ENCODE measurements around the gene PCYOX1L.

Gene PCYOX1L

DNA sequence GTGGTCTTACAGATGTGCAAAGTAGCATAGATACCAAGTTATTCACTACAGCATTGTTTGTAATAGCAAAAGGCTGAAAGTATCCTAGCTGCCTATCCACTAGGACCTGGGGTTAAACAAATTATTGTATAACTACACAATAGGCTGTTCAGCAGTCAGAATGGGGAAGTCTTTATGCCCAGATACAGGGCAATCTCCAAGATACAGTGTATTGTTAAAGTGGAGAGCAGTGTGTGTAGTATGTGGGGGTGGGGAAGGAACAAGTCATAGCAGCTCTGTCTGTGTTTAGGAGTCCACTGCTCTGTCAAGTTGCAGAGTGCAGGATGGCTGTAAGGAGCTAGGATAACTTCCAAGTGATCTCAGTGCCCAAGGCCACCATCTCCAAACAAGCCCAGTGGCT lies 5.5 kb downstream of the PCYOX1L start:
- no peak overlapping the region for H3K4me3 ChIP-seq (ENCODE audit: low read depth, low read length)
- no peak for TF ChIP-seq MYC (IDR thresholded peaks at IDR 0.05; ENCODE audit: low read depth, low read length)
- no peak for TF ChIP-seq MAX (IDR thresholded peaks at IDR 0.05; ENCODE audit: low read depth, low read length)
- no peak for TF ChIP-seq POLR2A (IDR thresholded peaks at IDR 0.05; ENCODE audit: extremely low read depth, insufficient read length)
- TF ChIP-seq, protein P1, sequence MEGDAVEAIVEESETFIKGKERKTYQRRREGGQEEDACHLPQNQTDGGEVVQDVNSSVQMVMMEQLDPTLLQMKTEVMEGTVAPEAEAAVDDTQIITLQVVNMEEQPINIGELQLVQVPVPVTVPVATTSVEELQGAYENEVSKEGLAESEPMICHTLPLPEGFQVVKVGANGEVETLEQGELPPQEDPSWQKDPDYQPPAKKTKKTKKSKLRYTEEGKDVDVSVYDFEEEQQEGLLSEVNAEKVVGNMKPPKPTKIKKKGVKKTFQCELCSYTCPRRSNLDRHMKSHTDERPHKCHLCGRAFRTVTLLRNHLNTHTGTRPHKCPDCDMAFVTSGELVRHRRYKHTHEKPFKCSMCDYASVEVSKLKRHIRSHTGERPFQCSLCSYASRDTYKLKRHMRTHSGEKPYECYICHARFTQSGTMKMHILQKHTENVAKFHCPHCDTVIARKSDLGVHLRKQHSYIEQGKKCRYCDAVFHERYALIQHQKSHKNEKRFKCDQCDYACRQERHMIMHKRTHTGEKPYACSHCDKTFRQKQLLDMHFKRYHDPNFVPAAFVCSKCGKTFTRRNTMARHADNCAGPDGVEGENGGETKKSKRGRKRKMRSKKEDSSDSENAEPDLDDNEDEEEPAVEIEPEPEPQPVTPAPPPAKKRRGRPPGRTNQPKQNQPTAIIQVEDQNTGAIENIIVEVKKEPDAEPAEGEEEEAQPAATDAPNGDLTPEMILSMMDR (IDR thresholded peaks at IDR 0.05; ENCODE audit: low read depth, low read length): no peak
- DNase-seq (ENCODE audit: low read depth): peak; percentile 32

GRCh38 chr5:149363936-149364335 lies 6.1 kb downstream of the PCYOX1L start:
- no peak for DNase-seq (ENCODE audit: low read depth)
- H3K4me3 ChIP-seq (ENCODE audit: low read depth, low read length): no peak overlapping the region
- TF ChIP-seq MAX (IDR thresholded peaks at IDR 0.05; ENCODE audit: low read depth, low read length) (no peak), MYC (IDR thresholded peaks at IDR 0.05; ENCODE audit: low read depth, low read length) (no peak), POLR2A (IDR thresholded peaks at IDR 0.05; ENCODE audit: extremely low read depth, insufficient read length) (no peak)
- TF ChIP-seq, protein P1 (IDR thresholded peaks at IDR 0.05; ENCODE audit: low read depth, low read length): no peak

DNA sequence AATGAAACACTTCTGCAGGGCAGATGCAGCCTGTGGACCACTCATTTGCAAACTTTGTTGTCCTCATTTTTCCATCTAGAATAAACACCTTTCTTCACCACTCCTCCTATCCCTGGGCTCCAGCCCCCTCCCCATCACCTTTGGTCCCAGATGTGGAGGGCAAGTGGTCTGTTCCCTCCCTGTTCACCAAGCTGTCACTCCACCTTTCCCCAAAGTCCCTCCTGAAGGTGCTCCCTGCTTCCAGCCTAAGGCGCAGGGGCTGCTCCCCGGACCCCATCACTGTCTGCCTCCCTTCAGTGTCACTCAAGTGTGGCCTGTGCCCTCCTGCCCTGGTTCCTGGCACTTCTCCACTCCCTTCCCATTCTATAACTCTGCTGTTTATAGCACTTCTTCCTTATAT lies 6.9 kb downstream of the PCYOX1L start:
- no peak overlapping the region for H3K4me3 ChIP-seq (ENCODE audit: low read depth, low read length)
- DNase-seq (ENCODE audit: low read depth): no peak
- TF ChIP-seq POLR2A (IDR thresholded peaks at IDR 0.05; ENCODE audit: extremely low read depth, insufficient read length) (no peak), MAX (IDR thresholded peaks at IDR 0.05; ENCODE audit: low read depth, low read length) (no peak), MYC (IDR thresholded peaks at IDR 0.05; ENCODE audit: low read depth, low read length) (no peak)
- TF ChIP-seq, protein P1 (IDR thresholded peaks at IDR 0.05; ENCODE audit: low read depth, low read length): no peak

- H3K4me3 ChIP-seq (ENCODE audit: low read depth, low read length): no peak overlapping the region
- no peak for DNase-seq (ENCODE audit: low read depth)
- TF ChIP-seq MAX (IDR thresholded peaks at IDR 0.05; ENCODE audit: low read depth, low read length) (no peak), POLR2A (IDR thresholded peaks at IDR 0.05; ENCODE audit: extremely low read depth, insufficient read length) (no peak), MYC (IDR thresholded peaks at IDR 0.05; ENCODE audit: low read depth, low read length) (no peak)
- TF ChIP-seq, protein P1 (IDR thresholded peaks at IDR 0.05; ENCODE audit: low read depth, low read length): no peak
Measured at GRCh38 chr5:149365418-149365817, 7.6 kb downstream of the PCYOX1L start.

GRCh38 chr5:149366169-149366729 lies 8.4 kb downstream of the PCYOX1L start:
- no peak overlapping the region for H3K4me3 ChIP-seq (ENCODE audit: low read depth, low read length)
- DNase-seq (ENCODE audit: low read depth): no peak
- TF ChIP-seq, protein P1 (IDR thresholded peaks at IDR 0.05; ENCODE audit: low read depth, low read length): no peak
- no peak for TF ChIP-seq MAX (IDR thresholded peaks at IDR 0.05; ENCODE audit: low read depth, low read length)
- no peak for TF ChIP-seq POLR2A (IDR thresholded peaks at IDR 0.05; ENCODE audit: extremely low read depth, insufficient read length)
